ENCODE data around the gene DNAH6. TPM values are rescaled to one million over a fixed set of nuclear protein-coding genes. Genes with fewer than 3 reads are reported as not detected.

Gene DNAH6
- total and polyA plus RNA-seq, 2 of the 8 experiments (the other 6 are each of a cell fraction or from before 2014, with no cell fraction given) = 0.06 to 0.43 TPM

DNA sequence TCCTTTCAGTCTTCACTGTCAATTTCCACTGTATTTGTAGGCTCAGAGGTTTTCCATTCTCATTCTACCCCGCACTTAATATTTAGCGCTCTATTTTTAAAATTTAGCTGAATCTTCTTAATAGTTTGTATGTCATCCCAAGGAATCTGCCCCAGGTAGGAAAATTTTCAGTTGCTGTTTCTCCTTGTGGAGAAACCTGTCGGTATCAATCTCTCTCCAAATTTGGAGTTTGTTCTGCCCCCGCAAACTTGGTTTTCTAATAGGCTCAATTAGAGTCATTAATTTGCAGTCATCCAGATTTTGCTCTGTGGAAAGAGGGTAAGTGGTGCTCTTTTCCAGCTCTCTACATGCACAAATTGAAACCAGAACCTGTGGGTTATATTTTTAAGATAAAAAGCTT, 87.6 kb downstream of the DNAH6 start:
- Histone ChIP-seq H3K23me2 (ENCODE audit: low read depth, low read length) (no peaks in the 10 kb centered on the region), H3K18ac (ENCODE audit: extremely low read depth, low read length) (no peak overlapping the region), H3K14ac (ENCODE audit: insufficient read length) (no peak overlapping the region), H2BK12ac (ENCODE audit: low read depth, low read length) (no peak overlapping the region), H4K5ac (ENCODE audit: insufficient read length, low read depth, low read length) (no peak overlapping the region), H2BK20ac (ENCODE audit: low read length) (no peak overlapping the region), H4K20me1 (replicated peaks in 1 of 2; ENCODE audit: control insufficient read depth in 1 of 2, insufficient read depth in 2 of 2, low read length in 2 of 2) (no peaks in the 10 kb centered on the region), H3K56ac (replicated peaks; ENCODE audit: insufficient read length, low read depth, low read length) (no peak overlapping the region), H3K23ac (ENCODE audit: insufficient read length) (no peak overlapping the region), H3K4ac (replicated peaks; ENCODE audit: insufficient read length, low read depth, low read length) (no peak overlapping the region), H3K9me3 (ENCODE audit: insufficient read depth in 2 of 2, low read depth in 1 of 2, low read length in 1 of 2) (no peaks in the 10 kb centered on the region; a peak in 1 of 4 replicates), H4K91ac (replicated peaks; ENCODE audit: insufficient read length, low read length) (no peak overlapping the region), H3K9ac (replicated peaks in 1 of 4; ENCODE audit: extremely low read depth in 1 of 4, low read depth in 3 of 4, low read length in 3 of 4) (no peak overlapping the region), H4K8ac (ENCODE audit: extremely low read depth, insufficient read depth, low read length) (no peak overlapping the region), H3K27ac (ENCODE audit: low read depth, low read length) (no peak overlapping the region), H3K4me1 (replicated peaks in 1 of 4; ENCODE audit: control insufficient read depth in 3 of 4, insufficient read depth in 4 of 4, low read length in 3 of 4) (no peaks in the 10 kb centered on the region), H3K27me3 (replicated peaks in 1 of 4; ENCODE audit: control insufficient read depth in 3 of 4, extremely low read depth in 1 of 4, insufficient read depth in 3 of 4, low read length in 3 of 4) (no peaks in the 10 kb centered on the region), H3K79me1 (ENCODE audit: low read depth, low read length) (no peaks in the 10 kb centered on the region), H3K4me3 (ENCODE audit: extremely low read depth in 1 of 4, insufficient read depth in 2 of 4, low read depth in 3 of 4, low read length in 4 of 4) (no peak overlapping the region), H2AFZ (ENCODE audit: low read length) (0 out of 2 replicates have a peak overlapping the region, but pooled peaks have one; percentile 33), H3K79me2 (ENCODE audit: control insufficient read depth in 1 of 2, insufficient read depth in 2 of 2, low read length in 2 of 2) (no peaks in the 10 kb centered on the region), H2AK5ac (ENCODE audit: low read depth, low read length) (no peak overlapping the region), H2BK15ac (ENCODE audit: low read length) (no peak overlapping the region), H3K4me2 (ENCODE audit: insufficient read depth in 1 of 2, low read depth in 2 of 2, low read length in 2 of 2) (no peak overlapping the region), H2BK120ac (replicated peaks; ENCODE audit: low read depth, low read length) (no peak overlapping the region), H3K36me3 (ENCODE audit: control insufficient read depth in 2 of 4, insufficient read depth in 4 of 4, low read length in 3 of 4) (no peaks in the 10 kb centered on the region), H2BK5ac (ENCODE audit: low read depth, low read length) (no peak overlapping the region)
- DNase-seq (ENCODE audit: low read depth in 1 of 2, low spot score in 2 of 2) = no peak
- WGBS, 2 experiments (ENCODE audit: extremely low coverage in 1 of 2, insufficient coverage in 1 of 2, insufficient read length in 1 of 2, insufficient replicate concordance in 2 of 2, low coverage in 1 of 2, low lambda C conversion rate in 2 of 2, missing lambda C conversion rate in 1 of 2) = 92% methylated on average over 4 of the region's 4 CpGs; no CpG with 5 or more reads in 1 of the 2 experiments
- ChIA-PET CTCF (ENCODE audit: partially characterized antibody) (interaction anchor here (0.5 to 1.4 kb wide), 2 partner anchors 27 to 57 kb away, joined by 3 to 7 read pairs; no protein-coding TSS in a partner anchor), POLR2A (ENCODE audit: partially characterized antibody) (interaction anchor here (1.5 kb wide), 1 partner anchor 217 kb away, joined by 3 read pairs; no protein-coding TSS in a partner anchor)
- TF ChIP-seq BACH1 (IDR thresholded peaks at IDR 0.05; ENCODE audit: low read length) (no peak), SP2 (IDR thresholded peaks at IDR 0.05; ENCODE audit: low read length) (no peak), TEAD4 (IDR thresholded peaks at IDR 0.05; ENCODE audit: low read depth, low read length) (no peak), ASH2L (IDR thresholded peaks at IDR 0.05; ENCODE audit: low read length) (no peak), RBBP5 (IDR thresholded peaks at IDR 0.05; ENCODE audit: borderline replicate concordance, low read depth, low read length) (no peak), EP300 (IDR thresholded peaks at IDR 0.05; ENCODE audit: borderline replicate concordance in 1 of 2, low read depth in 2 of 2, low read length in 2 of 2) (no peak), SIRT6 (IDR thresholded peaks at IDR 0.05; ENCODE audit: low read length) (no peak), NRF1 (IDR thresholded peaks at IDR 0.05; ENCODE audit: low read depth, low read length) (no peak), RXRA (IDR thresholded peaks at IDR 0.05; ENCODE audit: insufficient read depth, low read depth, low read length) (no peak), CTBP2 (IDR thresholded peaks at IDR 0.05; ENCODE audit: borderline replicate concordance, insufficient read depth, insufficient read length, low read length) (no peak), EZH2 (IDR thresholded peaks at IDR 0.05; ENCODE audit: low read depth, low read length, severe bottlenecking) (no peak), SP1 (IDR thresholded peaks at IDR 0.05; ENCODE audit: low read depth, low read length) (no peak), NANOG (IDR thresholded peaks at IDR 0.05; ENCODE audit: insufficient read depth, low read depth, low read length, poor library complexity, severe bottlenecking) (no peak)
- FAIRE-seq = no peak
